Ishikawa (cell line): ENCODE measurements around the gene SSMEM1.

Source experiments
- CEBPB ChIP-seq: IDR thresholded peaks from 2 replicates; pipeline ENCODE4 v1.6.1; 2012
- EGR1 ChIP-seq: IDR thresholded peaks from 2 replicates; pipeline ENCODE4 v1.6.1; 2012
- EP300 ChIP-seq: IDR thresholded peaks from 2 replicates; pipeline ENCODE4 v1.6.1; 2012; ENCODE audit warnings: borderline replicate concordance
- FOXM1 ChIP-seq: IDR thresholded peaks from 2 replicates; pipeline ENCODE4 v1.6.1; 2012; ENCODE audit warnings: low read depth, borderline replicate concordance
- NFIC ChIP-seq: IDR thresholded peaks from 2 replicates; pipeline ENCODE4 v1.6.1; 2012
- RAD21 ChIP-seq: IDR thresholded peaks from 2 replicates; pipeline ENCODE4 v1.6.1; 2012; ENCODE audit warnings: low read depth
- TAF1 ChIP-seq: IDR thresholded peaks from 2 replicates; pipeline ENCODE4 v1.6.1; 2012; ENCODE audit warnings: low read depth, mild to moderate bottlenecking
- TEAD4 ChIP-seq: IDR thresholded peaks from 2 replicates; pipeline ENCODE4 v1.6.1; 2012
- YY1 ChIP-seq: IDR thresholded peaks from 2 replicates; pipeline ENCODE4 v1.6.1; 2012; ENCODE audit warnings: low read depth
- TF ChIP-seq, protein P1 (sequence below): IDR thresholded peaks from 2 replicates; pipeline ENCODE4 v1.6.1; 2012; ENCODE audit warnings: low read depth, mild to moderate bottlenecking

GRCh38 chr7:130179631-130180030 is 28.0 kb upstream of the SSMEM1 start:
- TF ChIP-seq EGR1 (no peak), CEBPB (no peak), NFIC (no peak), YY1 (no peak), EP300 (no peak), TEAD4 (no peak), FOXM1 (no peak), RAD21 (no peak), TAF1 (no peak)
- TF ChIP-seq, protein P1, sequence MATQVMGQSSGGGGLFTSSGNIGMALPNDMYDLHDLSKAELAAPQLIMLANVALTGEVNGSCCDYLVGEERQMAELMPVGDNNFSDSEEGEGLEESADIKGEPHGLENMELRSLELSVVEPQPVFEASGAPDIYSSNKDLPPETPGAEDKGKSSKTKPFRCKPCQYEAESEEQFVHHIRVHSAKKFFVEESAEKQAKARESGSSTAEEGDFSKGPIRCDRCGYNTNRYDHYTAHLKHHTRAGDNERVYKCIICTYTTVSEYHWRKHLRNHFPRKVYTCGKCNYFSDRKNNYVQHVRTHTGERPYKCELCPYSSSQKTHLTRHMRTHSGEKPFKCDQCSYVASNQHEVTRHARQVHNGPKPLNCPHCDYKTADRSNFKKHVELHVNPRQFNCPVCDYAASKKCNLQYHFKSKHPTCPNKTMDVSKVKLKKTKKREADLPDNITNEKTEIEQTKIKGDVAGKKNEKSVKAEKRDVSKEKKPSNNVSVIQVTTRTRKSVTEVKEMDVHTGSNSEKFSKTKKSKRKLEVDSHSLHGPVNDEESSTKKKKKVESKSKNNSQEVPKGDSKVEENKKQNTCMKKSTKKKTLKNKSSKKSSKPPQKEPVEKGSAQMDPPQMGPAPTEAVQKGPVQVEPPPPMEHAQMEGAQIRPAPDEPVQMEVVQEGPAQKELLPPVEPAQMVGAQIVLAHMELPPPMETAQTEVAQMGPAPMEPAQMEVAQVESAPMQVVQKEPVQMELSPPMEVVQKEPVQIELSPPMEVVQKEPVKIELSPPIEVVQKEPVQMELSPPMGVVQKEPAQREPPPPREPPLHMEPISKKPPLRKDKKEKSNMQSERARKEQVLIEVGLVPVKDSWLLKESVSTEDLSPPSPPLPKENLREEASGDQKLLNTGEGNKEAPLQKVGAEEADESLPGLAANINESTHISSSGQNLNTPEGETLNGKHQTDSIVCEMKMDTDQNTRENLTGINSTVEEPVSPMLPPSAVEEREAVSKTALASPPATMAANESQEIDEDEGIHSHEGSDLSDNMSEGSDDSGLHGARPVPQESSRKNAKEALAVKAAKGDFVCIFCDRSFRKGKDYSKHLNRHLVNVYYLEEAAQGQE, result no peak
